Activated T-cell treated with anti-CD3 and anti-CD28 coated beads, Interleukin-2, amount 50 U/mL, for 24 hours (primary cell): ENCODE data around the gene ARHGEF19.
A peak's percentile ranks its signal among the peaks of the same experiment; 100 is the strongest.

Experiments used
- DNase-seq: peaks from one replicate; pipeline ENCODE4 v3.0.0-alpha.2; 2020
- H3K27ac Mint-ChIP-seq: 2 replicates; pipeline ENCODE4 v1.8.0; 2020; ENCODE audit warnings: mild to moderate bottlenecking, mixed read lengths
- H3K27me3 Mint-ChIP-seq: 2 replicates; pipeline ENCODE4 v1.8.0; 2020; ENCODE audit warnings: mixed read lengths
- H3K36me3 Mint-ChIP-seq: 2 replicates; pipeline ENCODE4 v1.8.0; 2020; ENCODE audit warnings: low read depth, mixed read lengths
- H3K4me1 Mint-ChIP-seq: 2 replicates; pipeline ENCODE4 v1.8.0; 2020; ENCODE audit warnings: low read depth, mixed read lengths
- H3K4me3 Mint-ChIP-seq: 2 replicates; pipeline ENCODE4 v1.8.0; 2020; ENCODE audit warnings: mild to moderate bottlenecking, moderate library complexity, mixed read lengths
- H3K9me3 Mint-ChIP-seq: 2 replicates; pipeline ENCODE4 v1.8.0; 2020; ENCODE audit warnings: mixed read lengths

The ARHGEF19 gene

GRCh38 chr1:16153999-16154673 is 58.3 kb downstream of the ARHGEF19 start:
- no peaks in the 10 kb centered on the region for H3K36me3 Mint-ChIP-seq
- peaks cover 41% of the 10 kb centered on the region for H3K4me1 Mint-ChIP-seq
- no peak overlapping the region for H3K27ac Mint-ChIP-seq
- H3K9me3 Mint-ChIP-seq: no peaks in the 10 kb centered on the region
- DNase-seq: no peak
- H3K4me3 Mint-ChIP-seq: peak overlapping the region; percentile 61
- H3K27me3 Mint-ChIP-seq: peaks cover 22% of the 10 kb centered on the region

- Mint-ChIP-seq H3K27ac (no peak overlapping the region), H3K4me3 (no peak overlapping the region)
Observed at GRCh38 chr1:16153096-16153998, 59.1 kb downstream of the ARHGEF19 start.

DNA sequence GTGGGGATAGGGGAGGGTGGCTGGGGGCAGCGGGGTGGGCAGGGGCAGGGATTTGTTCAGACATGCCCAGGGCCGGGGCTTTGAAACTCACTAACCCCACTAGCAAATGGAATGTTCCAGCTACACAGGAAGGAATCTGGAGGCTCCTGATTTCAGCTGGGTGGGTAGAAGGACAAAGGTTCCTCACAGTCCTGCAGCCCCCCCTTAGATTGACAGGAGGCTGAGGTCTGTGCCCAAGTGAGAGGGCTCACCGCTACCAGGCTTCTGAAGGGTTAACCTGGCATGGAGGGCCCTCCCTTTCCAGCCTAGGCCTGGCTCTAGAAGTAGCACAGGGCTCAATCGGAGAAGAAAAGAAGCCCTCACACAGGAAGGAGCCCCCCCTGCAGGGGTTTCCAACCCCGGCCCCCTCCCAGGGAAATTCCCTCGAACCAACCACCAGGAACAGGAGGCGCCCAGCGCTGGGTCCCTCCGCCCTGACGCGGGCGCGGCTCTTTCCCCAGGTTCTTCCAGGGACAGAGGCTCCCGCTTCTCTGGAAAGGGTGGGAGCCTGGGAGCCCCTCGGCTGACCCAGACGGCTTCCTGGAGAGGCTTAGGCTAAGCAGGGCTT is 59.9 kb downstream of the ARHGEF19 start:
- no peaks in the 10 kb centered on the region for H3K36me3 Mint-ChIP-seq

More at GRCh38 chr1:16153096-16153998, 59.1 kb downstream of the ARHGEF19 start:
- peaks cover 22% of the 10 kb centered on the region for H3K27me3 Mint-ChIP-seq
- no peaks in the 10 kb centered on the region for H3K9me3 Mint-ChIP-seq
- no peak for DNase-seq
- H3K4me1 Mint-ChIP-seq: peaks cover 35% of the 10 kb centered on the region
- H3K36me3 Mint-ChIP-seq: no peaks in the 10 kb centered on the region

DNA sequence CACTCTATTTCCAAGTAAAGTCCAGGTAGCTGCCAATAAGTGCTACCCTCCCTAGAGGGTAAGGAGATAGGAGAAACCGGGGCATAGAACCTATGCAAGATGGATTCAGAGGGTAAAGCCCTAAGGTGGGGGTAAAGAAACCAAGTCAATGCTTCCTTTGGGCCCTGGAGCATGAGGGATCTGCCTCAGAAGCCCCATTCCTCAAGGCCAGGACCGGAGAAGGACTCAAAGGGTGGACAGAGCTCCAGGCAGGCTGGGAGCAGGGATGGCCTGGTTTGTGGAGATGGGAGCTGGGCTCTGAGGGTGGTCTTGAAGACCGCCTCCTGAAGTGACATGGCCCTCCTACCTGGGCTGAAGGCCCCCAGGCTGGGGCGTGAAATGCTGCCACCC is 60.5 kb downstream of the ARHGEF19 start:
- no peak for DNase-seq
- Mint-ChIP-seq H3K9me3 (no peaks in the 10 kb centered on the region), H3K36me3 (no peaks in the 10 kb centered on the region), H3K4me1 (peaks cover 22% of the 10 kb centered on the region), H3K27me3 (peaks cover 22% of the 10 kb centered on the region), H3K4me3 (no peak overlapping the region), H3K27ac (no peak overlapping the region)

More for the DNA sequence above, 59.9 kb downstream of the ARHGEF19 start:
- H3K4me1 Mint-ChIP-seq: peaks cover 28% of the 10 kb centered on the region
- no peaks in the 10 kb centered on the region for H3K9me3 Mint-ChIP-seq
- no peak overlapping the region for H3K4me3 Mint-ChIP-seq
- peaks cover 22% of the 10 kb centered on the region for H3K27me3 Mint-ChIP-seq
- DNase-seq: no peak
- H3K27ac Mint-ChIP-seq: no peak overlapping the region

- Mint-ChIP-seq H3K36me3 (no peaks in the 10 kb centered on the region), H3K27ac (no peak overlapping the region)
Observed at GRCh38 chr1:16151196-16151994, 61.1 kb downstream of the ARHGEF19 start.

GRCh38 chr1:16150508-16150907 is 61.9 kb downstream of the ARHGEF19 start:
- peaks cover 13% of the 10 kb centered on the region for H3K4me1 Mint-ChIP-seq
- H3K9me3 Mint-ChIP-seq: no peaks in the 10 kb centered on the region
- peaks cover 19% of the 10 kb centered on the region for H3K27me3 Mint-ChIP-seq
- no peak for DNase-seq
- H3K27ac Mint-ChIP-seq: no peak overlapping the region
- no peaks in the 10 kb centered on the region for H3K36me3 Mint-ChIP-seq
- no peak overlapping the region for H3K4me3 Mint-ChIP-seq

More at GRCh38 chr1:16151196-16151994, 61.1 kb downstream of the ARHGEF19 start:
- Mint-ChIP-seq H3K4me1 (peaks cover 16% of the 10 kb centered on the region), H3K27me3 (peaks cover 22% of the 10 kb centered on the region), H3K4me3 (no peak overlapping the region), H3K9me3 (no peaks in the 10 kb centered on the region)
- no peak for DNase-seq

GRCh38 chr1:16149702-16150488 is 62.6 kb downstream of the ARHGEF19 start:
- Mint-ChIP-seq H3K36me3 (no peaks in the 10 kb centered on the region), H3K27me3 (peaks cover 19% of the 10 kb centered on the region), H3K4me3 (no peak overlapping the region), H3K27ac (no peak overlapping the region), H3K4me1 (peaks cover 9% of the 10 kb centered on the region), H3K9me3 (no peaks in the 10 kb centered on the region)
- DNase-seq: no peak

DNA sequence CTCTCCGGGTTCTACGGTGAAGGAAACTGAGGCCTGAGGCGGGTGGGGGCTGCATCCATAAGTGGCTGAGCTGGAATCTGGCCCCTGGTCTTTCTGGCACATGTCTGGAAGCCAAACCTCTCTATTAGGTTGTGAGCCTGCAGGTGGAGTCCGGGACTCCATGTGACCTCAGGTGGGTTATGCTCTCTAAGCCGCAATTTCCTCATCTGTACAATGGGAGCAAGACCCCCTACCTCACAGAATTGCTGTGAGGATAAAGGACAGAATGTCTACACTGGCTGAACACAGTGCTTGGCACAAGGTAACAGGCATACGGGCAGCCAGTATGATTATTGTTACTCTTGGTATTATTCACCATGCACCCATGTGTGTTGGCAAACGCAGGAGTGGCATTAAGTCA is 63.3 kb downstream of the ARHGEF19 start:
- no peak for DNase-seq
- H3K9me3 Mint-ChIP-seq: no peaks in the 10 kb centered on the region
- H3K4me3 Mint-ChIP-seq: no peak overlapping the region
- H3K27me3 Mint-ChIP-seq: peaks cover 16% of the 10 kb centered on the region
- H3K4me1 Mint-ChIP-seq: peaks cover 3% of the 10 kb centered on the region
- no peak overlapping the region for H3K27ac Mint-ChIP-seq
- H3K36me3 Mint-ChIP-seq: no peaks in the 10 kb centered on the region

- no peak overlapping the region for H3K4me3 Mint-ChIP-seq
Observed at GRCh38 chr1:16148329-16149092, 63.9 kb downstream of the ARHGEF19 start.

More at GRCh38 chr1:16148329-16149092, 63.9 kb downstream of the ARHGEF19 start:
- H3K27me3 Mint-ChIP-seq: peaks cover 13% of the 10 kb centered on the region
- H3K9me3 Mint-ChIP-seq: no peaks in the 10 kb centered on the region
- no peaks in the 10 kb centered on the region for H3K36me3 Mint-ChIP-seq
- DNase-seq: no peak
- H3K4me1 Mint-ChIP-seq: peaks cover 2% of the 10 kb centered on the region
- H3K27ac Mint-ChIP-seq: no peak overlapping the region
